ENCODE measurements around the gene RTF1. TPM values are rescaled to one million over a fixed set of nuclear protein-coding genes. Genes with fewer than 3 reads are reported as not detected.
"Not testable (repeated sequence)": the region's sequence is repeated elsewhere in the genome, so short reads cannot be mapped to it uniquely, and the experiment has no call there.

The RTF1 gene
- total RNA-seq, 1 donor, result 29.5 TPM

DNA sequence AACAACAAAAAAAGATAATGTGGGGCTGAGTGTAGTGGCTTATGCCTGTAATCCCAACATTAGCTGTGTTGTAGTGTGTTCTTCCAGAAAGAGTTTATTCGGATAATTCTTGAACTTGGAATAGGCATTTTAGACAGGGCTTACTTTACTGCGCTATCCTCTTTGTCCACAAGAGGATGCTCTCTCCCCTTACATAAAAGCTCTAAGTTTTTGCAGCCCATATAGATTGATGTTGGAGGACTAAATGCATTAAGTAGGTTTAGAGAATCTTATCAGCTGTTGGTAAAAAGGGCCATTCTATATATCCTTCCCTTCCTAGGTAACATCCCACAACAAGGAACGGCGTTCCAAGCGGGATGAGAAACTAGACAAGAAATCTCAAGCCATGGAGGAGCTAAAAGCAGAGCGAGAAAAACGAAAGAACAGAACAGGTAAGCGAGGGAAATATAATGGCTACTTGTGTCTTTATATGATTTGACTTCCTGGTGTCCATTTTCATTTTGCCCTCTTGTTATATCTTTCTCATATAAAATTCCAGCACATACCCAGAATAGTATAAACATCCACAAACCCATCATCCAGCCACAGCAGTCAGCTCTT lies 49.0 kb downstream of the RTF1 start:
- no peak overlapping the region for H3K4me3 ChIP-seq (ENCODE audit: low read depth, low read length)
- peak; percentile 74 for DNase-seq (ENCODE audit: low read depth)
- TF ChIP-seq, protein P1, sequence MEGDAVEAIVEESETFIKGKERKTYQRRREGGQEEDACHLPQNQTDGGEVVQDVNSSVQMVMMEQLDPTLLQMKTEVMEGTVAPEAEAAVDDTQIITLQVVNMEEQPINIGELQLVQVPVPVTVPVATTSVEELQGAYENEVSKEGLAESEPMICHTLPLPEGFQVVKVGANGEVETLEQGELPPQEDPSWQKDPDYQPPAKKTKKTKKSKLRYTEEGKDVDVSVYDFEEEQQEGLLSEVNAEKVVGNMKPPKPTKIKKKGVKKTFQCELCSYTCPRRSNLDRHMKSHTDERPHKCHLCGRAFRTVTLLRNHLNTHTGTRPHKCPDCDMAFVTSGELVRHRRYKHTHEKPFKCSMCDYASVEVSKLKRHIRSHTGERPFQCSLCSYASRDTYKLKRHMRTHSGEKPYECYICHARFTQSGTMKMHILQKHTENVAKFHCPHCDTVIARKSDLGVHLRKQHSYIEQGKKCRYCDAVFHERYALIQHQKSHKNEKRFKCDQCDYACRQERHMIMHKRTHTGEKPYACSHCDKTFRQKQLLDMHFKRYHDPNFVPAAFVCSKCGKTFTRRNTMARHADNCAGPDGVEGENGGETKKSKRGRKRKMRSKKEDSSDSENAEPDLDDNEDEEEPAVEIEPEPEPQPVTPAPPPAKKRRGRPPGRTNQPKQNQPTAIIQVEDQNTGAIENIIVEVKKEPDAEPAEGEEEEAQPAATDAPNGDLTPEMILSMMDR (IDR thresholded peaks at IDR 0.05; ENCODE audit: insufficient read depth, low read length), result peak; percentile 99

DNA sequence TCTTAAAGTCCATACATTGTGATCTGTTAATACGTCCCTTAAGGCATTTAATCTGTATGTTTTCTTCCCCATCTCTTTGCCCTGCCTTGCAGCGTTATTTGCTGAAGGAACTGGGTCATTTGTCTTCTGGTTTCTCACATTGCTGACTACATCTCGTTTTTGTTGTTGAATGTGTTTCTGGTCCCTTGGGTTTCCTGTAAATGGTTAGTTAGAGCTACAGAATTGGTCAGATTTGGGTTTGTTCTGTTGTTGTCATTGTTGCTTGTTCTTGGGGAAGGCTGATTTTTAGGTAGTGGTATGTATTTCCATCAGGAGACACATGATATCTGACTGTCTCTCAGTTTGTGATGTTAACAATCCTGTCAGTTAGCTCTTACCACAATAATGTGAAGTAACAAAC lies 49.8 kb downstream of the RTF1 start:
- no peak overlapping the region for H3K4me3 ChIP-seq (ENCODE audit: low read depth, low read length)
- no peak for DNase-seq (ENCODE audit: low read depth)
- TF ChIP-seq, protein P1 (IDR thresholded peaks at IDR 0.05; ENCODE audit: insufficient read depth, low read length), result no peak

DNA sequence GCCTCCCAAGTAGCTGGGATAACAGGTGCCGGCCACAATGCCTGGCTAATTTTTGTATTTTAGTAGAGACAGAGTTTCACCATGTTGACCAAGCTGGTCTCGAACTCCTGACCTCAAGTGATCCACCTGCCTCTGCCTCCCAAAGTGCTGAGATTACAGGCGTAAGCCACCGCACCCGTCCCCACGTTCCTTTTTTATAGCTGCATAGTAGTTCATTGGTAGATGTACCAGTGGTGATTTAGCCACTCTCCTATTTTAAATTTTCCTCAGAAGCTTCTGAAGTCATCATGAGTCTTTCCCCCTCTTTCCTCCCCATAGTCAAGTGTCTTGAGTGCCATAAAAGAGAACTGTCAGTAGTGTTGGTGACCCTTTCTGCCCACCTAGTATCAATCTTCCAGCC lies 52.7 kb downstream of the RTF1 start:
- not testable (repeated sequence) for H3K4me3 ChIP-seq (ENCODE audit: low read depth, low read length); DNase-seq (ENCODE audit: low read depth)

DNA sequence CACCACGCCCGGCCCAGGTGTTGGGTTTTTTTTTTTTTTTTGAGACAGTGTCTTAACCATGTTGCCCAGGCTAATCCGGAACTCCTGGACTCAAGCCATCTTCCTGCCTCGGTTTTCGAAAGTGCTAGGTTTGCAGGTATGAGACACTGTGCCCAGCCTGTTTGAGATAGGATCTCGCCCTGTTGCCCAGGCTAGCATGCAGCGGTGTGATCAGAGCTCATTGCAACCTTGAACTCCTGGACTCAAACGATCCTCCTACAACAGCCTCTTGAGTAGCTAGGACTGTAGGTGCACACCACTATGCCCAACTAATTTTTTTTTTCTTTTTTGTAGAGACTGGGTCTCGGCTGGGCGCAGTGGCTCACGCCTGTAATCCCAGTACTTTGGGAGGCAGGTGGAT lies 56.5 kb downstream of the RTF1 start:
- TF ChIP-seq, protein P1 (IDR thresholded peaks at IDR 0.05; ENCODE audit: insufficient read depth, low read length), result no peak
- no peak for DNase-seq (ENCODE audit: low read depth)
- H3K4me3 ChIP-seq (ENCODE audit: low read depth, low read length), result no peak overlapping the region

DNA sequence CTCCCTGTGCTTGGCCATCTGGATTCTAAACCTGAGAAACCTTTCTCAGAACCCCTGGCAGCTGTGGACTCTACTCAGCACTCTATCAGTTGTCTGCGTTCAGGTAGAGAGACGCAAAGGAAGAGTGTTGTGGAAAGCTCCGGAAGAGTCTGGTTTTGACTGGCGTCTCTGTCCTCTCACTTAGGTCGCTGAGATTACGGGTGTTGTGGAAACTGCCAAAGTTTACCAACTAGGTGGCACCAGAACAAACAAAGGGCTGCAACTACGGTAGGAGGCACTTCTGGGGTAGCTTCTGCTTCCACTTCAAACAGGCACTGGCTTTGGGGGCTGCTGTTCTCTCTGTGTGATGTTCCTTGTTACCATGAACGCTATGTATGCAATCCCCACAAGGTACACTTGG lies 57.5 kb downstream of the RTF1 start:
- TF ChIP-seq, protein P1 (IDR thresholded peaks at IDR 0.05; ENCODE audit: insufficient read depth, low read length), result no peak
- DNase-seq (ENCODE audit: low read depth), result no peak
- H3K4me3 ChIP-seq (ENCODE audit: low read depth, low read length), result no peak overlapping the region

DNA sequence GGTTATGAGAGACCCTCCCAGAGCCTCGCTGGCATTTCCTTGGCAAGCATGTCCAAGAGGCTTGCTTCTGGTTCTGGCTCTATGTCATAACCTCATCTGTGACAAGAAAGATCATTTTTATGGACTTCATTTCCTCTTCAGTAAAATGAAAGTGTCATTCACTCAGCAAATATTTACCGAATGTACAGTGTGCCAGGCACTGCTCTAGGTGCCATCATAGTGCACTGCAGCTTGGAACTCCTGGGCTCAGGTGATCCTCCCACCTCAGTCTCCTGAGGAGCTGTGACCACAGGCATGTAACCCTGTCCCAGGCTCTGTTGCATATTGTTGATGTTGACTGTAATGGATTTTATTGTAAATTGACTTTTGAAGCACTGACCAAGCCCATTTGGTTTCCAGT lies 58.0 kb downstream of the RTF1 start:
- TF ChIP-seq, protein P1 (IDR thresholded peaks at IDR 0.05; ENCODE audit: insufficient read depth, low read length), result no peak
- no peak for DNase-seq (ENCODE audit: low read depth)
- no peak overlapping the region for H3K4me3 ChIP-seq (ENCODE audit: low read depth, low read length)

DNA sequence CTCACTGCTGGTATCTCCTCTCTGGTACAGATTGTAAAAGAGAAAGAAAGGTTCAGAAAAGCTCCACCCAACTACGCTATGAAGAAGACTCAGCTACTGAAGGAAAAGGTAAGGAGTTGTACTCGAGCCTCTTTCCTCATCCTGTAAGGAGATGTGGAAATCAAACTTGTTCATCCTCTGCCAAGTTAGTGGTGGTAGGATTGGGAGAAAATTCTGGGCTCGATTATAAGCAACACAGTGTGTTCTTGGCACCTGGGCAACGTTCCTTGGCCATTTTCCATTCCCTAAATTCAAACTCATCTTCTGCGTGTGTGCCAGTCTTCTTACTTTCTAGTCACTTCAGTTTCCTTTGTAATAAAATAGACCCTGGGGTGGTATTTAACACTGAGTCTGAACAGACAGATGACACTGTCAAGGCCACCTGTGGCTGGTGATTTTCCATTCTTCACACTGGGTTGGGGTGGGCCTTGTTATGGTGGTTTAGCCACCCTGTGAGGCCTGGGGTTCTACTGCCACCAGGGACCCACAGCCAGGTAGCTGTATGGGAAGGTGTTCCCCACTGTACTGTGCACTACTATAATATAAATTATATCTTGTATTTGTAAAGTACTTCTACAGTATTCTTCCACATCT lies 59.6 kb downstream of the RTF1 start:
- peak; percentile 28 for DNase-seq (ENCODE audit: low read depth)
- no peak overlapping the region for H3K4me3 ChIP-seq (ENCODE audit: low read depth, low read length)
- TF ChIP-seq, protein P1 (IDR thresholded peaks at IDR 0.05; ENCODE audit: insufficient read depth, low read length), result no peak
